SKM-1 (cell line): ENCODE results near the gene ATP1A1.

ENCODE experiments used
- DNase-seq: peaks from one replicate; lab custom pipeline; 2025; ENCODE audit not compliant: unreplicated experiment; lab: John Stamatoyannopoulos, UW

The ATP1A1 gene

GRCh38 chr1:116412480-116412798 lies 39.4 kb downstream of the ATP1A1 start:
- DNase-seq = no peak

- no peak for DNase-seq
Observed at GRCh38 chr1:116412898-116413297, 39.9 kb downstream of the ATP1A1 start.

GRCh38 chr1:116413414-116413813 lies 40.4 kb downstream of the ATP1A1 start:
- no peak for DNase-seq

- no peak for DNase-seq
Observed at GRCh38 chr1:116414364-116414763, 41.3 kb downstream of the ATP1A1 start.

- DNase-seq = no peak
Observed at GRCh38 chr1:116415200-116415698, 42.2 kb downstream of the ATP1A1 start.

GRCh38 chr1:116415699-116416533 lies 42.9 kb downstream of the ATP1A1 start:
- DNase-seq = no peak

- DNase-seq = no peak
Observed at GRCh38 chr1:116416854-116417513, 43.9 kb downstream of the ATP1A1 start.

GRCh38 chr1:116417678-116418077 lies 44.6 kb downstream of the ATP1A1 start:
- DNase-seq = no peak

- peak; percentile 30 for DNase-seq
Observed at GRCh38 chr1:116418091-116418830, 45.2 kb downstream of the ATP1A1 start.

GRCh38 chr1:116420417-116421200 lies 47.6 kb downstream of the ATP1A1 start:
- no peak for DNase-seq

- DNase-seq = no peak
Observed at GRCh38 chr1:116424438-116424837, 51.4 kb downstream of the ATP1A1 start.

GRCh38 chr1:116424863-116425262 lies 51.8 kb downstream of the ATP1A1 start:
- DNase-seq = no peak

- no peak for DNase-seq
Observed at GRCh38 chr1:116425987-116426386, 52.9 kb downstream of the ATP1A1 start.

- DNase-seq = no peak
Observed at GRCh38 chr1:116426401-116426800, 53.4 kb downstream of the ATP1A1 start.

GRCh38 chr1:116428576-116428975 lies 55.5 kb downstream of the ATP1A1 start:
- DNase-seq = no peak

- DNase-seq = no peak
Observed at GRCh38 chr1:116429821-116430374, 56.9 kb downstream of the ATP1A1 start.

GRCh38 chr1:116431870-116432500 lies 58.9 kb downstream of the ATP1A1 start:
- no peak for DNase-seq

GRCh38 chr1:116432655-116433265 lies 59.7 kb downstream of the ATP1A1 start:
- no peak for DNase-seq
